Tibial nerve (tissue), 3 donors: ENCODE results near the gene TMEM169.

ENCODE experiments used
- POLR2A ChIP-seq, 2 donors: fragments of 450-650 bp; IDR thresholded peaks; one replicate each; pipeline ENCODE4 v1.6.1; 2017; ENCODE audit warnings: antibody characterized with exemption in 2 of 2, mild to moderate bottlenecking in 2 of 2, moderate library complexity in 2 of 2
- TF ChIP-seq, protein P1 (sequence below), 5 experiments: fragments of 200-600 bp in 3 of 5; fragments of 450-650 bp in 2 of 5; sonication (generic) in 3 of 5; IDR thresholded peaks; one replicate each; pipeline ENCODE4 v1.5.1; 2016 to 2019; ENCODE audit warnings: antibody characterized with exemption in 5 of 5, mild to moderate bottlenecking in 3 of 5, moderate library complexity in 2 of 5

DNA sequence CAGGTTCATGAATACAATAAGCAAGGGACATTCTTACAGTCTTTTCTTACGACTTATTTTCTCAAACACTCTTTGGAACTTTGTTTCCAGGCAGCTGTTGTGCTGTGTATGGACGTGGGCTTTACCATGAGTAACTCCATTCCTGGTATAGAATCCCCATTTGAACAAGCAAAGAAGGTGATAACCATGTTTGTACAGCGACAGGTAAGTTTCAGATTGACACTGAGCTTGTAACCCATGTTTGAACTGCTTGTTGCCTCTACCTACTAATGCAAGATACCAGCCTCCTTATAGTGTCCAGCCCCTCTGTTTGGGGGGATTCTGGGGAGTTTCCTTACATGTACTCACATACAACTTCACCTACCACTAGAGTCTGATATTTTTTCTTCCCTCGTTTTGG, 31.2 kb downstream of the TMEM169 start:
- TF ChIP-seq, protein P1, sequence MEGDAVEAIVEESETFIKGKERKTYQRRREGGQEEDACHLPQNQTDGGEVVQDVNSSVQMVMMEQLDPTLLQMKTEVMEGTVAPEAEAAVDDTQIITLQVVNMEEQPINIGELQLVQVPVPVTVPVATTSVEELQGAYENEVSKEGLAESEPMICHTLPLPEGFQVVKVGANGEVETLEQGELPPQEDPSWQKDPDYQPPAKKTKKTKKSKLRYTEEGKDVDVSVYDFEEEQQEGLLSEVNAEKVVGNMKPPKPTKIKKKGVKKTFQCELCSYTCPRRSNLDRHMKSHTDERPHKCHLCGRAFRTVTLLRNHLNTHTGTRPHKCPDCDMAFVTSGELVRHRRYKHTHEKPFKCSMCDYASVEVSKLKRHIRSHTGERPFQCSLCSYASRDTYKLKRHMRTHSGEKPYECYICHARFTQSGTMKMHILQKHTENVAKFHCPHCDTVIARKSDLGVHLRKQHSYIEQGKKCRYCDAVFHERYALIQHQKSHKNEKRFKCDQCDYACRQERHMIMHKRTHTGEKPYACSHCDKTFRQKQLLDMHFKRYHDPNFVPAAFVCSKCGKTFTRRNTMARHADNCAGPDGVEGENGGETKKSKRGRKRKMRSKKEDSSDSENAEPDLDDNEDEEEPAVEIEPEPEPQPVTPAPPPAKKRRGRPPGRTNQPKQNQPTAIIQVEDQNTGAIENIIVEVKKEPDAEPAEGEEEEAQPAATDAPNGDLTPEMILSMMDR (IDR thresholded peaks at IDR 0.05), result no peak
- no peak for TF ChIP-seq POLR2A (IDR thresholded peaks at IDR 0.05)
